ENCODE data around the gene IRF6. TPM values are rescaled to one million over a fixed set of nuclear protein-coding genes. Genes with fewer than 3 reads are reported as not detected.
A peak's percentile ranks its signal among the peaks of the same experiment; 100 is the strongest.

Gene IRF6
- total RNA-seq, 2 donors from 2014 or later, result 30.4 to 32.6 TPM

DNA sequence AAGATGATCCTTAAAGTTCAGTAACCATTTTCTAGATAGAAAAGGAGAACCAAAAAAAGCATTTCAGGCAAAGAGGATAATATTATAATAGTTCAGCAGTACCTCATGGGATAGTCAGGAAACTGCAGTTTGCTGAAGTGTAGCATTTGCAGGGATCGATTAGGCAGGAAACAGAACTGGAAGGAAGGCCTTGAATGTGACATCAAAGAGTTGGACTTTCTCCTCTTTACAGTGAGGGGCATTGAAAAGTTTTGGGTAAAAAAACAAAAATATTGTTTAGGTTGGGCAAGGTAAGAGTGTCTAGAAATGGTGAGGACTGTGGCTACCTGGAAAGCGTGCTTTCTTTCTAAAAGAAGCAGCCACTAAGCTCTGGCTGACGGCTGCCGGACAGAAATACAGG, 8.0 kb upstream of the IRF6 start:
- DNase-seq (ENCODE audit: low spot score), result no peak
- Histone ChIP-seq H3K36me3 (no peaks in the 10 kb centered on the region), H3K27ac (no peak overlapping the region), H3K4me3 (no peak overlapping the region), H3K4me1 (no peaks in the 10 kb centered on the region), H3K9me3 (no peaks in the 10 kb centered on the region), H3K27me3 (no peaks in the 10 kb centered on the region)
- TF ChIP-seq, protein P1, sequence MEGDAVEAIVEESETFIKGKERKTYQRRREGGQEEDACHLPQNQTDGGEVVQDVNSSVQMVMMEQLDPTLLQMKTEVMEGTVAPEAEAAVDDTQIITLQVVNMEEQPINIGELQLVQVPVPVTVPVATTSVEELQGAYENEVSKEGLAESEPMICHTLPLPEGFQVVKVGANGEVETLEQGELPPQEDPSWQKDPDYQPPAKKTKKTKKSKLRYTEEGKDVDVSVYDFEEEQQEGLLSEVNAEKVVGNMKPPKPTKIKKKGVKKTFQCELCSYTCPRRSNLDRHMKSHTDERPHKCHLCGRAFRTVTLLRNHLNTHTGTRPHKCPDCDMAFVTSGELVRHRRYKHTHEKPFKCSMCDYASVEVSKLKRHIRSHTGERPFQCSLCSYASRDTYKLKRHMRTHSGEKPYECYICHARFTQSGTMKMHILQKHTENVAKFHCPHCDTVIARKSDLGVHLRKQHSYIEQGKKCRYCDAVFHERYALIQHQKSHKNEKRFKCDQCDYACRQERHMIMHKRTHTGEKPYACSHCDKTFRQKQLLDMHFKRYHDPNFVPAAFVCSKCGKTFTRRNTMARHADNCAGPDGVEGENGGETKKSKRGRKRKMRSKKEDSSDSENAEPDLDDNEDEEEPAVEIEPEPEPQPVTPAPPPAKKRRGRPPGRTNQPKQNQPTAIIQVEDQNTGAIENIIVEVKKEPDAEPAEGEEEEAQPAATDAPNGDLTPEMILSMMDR (IDR thresholded peaks at IDR 0.05), result no peak

DNA sequence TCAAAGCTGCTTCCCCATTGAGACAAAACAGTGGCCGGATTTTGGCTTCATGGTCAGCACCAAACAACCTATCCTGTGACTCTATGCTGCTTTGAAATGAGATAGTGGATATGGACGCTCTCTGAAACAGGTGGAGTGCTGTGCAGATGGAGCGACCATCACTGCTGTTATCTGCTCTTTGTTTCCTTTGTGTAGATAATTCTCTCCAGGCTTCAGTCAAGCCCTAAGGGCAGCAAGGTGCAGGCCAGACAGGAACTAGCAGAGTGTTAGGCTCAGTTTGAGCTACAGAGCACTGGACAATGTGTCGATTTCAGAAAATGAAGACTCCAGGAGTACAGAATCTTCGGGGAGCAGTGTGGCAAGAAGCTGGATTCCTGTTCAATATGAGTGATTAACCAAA, 4.8 kb upstream of the IRF6 start:
- peaks cover 0 to 18% of the 10 kb centered on the region in 2 donors for H3K4me1 ChIP-seq
- DNase-seq (ENCODE audit: low spot score), result peak; percentile 43
- H3K36me3 ChIP-seq, result no peaks in the 10 kb centered on the region
- no peak overlapping the region for H3K27ac ChIP-seq
- no peaks in the 10 kb centered on the region for H3K27me3 ChIP-seq
- TF ChIP-seq, protein P1 (IDR thresholded peaks at IDR 0.05), result no peak
- no peak overlapping the region for H3K4me3 ChIP-seq
- H3K9me3 ChIP-seq, result no peaks in the 10 kb centered on the region

DNA sequence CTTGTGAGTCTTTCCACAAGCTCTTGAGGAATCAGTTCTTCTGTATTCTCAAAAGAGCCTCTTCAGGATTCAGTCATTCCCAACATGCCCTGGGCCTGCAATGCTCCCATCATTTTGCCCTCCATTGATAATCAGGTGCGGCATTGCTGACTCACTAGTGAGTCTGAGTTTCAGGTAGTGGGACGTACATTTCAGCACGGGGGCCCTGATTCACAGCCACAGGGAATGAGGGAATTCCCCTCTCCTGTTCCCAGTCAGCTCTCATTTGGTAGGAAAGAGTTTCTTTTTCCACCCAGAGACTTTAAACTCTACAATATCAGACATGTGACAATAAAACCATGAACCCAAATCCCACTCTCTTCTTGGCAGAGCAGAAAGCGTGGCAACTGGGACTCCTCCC, 3.7 kb upstream of the IRF6 start:
- no peaks in the 10 kb centered on the region for H3K27me3 ChIP-seq
- H3K27ac ChIP-seq, result no peak overlapping the region
- TF ChIP-seq, protein P1 (IDR thresholded peaks at IDR 0.05), result no peak
- DNase-seq (ENCODE audit: low spot score), result peak; percentile 40
- H3K36me3 ChIP-seq, result no peaks in the 10 kb centered on the region
- H3K4me1 ChIP-seq, result peaks cover 0 to 20% of the 10 kb centered on the region in 2 donors
- H3K4me3 ChIP-seq, result no peak overlapping the region
- no peaks in the 10 kb centered on the region for H3K9me3 ChIP-seq

DNA sequence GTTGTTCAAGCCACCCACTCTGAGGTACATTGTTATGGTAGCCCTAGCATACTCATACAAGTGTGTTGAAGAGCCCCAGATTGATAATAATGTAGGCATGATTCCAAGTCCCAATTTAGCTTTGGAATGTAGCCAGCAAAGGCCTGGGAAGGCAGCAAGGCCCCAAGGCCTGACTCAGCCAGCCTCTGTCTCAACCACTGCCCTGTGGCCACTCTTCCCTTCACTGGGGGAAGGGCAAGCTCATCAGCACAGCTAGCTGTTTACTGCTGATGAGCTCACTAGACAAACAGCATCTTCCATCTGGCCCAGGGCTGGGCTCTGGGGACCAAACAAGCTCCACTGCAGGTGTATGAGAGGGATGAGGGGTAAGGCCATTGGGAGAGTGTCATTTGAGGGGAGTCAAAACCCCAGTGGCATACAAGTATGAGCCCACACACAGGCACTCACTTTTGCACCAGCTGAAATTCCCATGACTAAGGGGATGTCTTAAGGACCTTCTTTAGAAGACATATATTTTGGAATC, 2.2 kb upstream of the IRF6 start:
- Histone ChIP-seq H3K4me3 (no peak overlapping the region), H3K4me1 (peaks cover 0 to 20% of the 10 kb centered on the region in 2 donors), H3K36me3 (no peaks in the 10 kb centered on the region), H3K9me3 (no peaks in the 10 kb centered on the region), H3K27ac (peak overlapping the region; percentile 38 to 76), H3K27me3 (no peaks in the 10 kb centered on the region)
- TF ChIP-seq, protein P1 (IDR thresholded peaks at IDR 0.05), result no peak
- DNase-seq (ENCODE audit: low spot score), result peak; percentile 61

DNA sequence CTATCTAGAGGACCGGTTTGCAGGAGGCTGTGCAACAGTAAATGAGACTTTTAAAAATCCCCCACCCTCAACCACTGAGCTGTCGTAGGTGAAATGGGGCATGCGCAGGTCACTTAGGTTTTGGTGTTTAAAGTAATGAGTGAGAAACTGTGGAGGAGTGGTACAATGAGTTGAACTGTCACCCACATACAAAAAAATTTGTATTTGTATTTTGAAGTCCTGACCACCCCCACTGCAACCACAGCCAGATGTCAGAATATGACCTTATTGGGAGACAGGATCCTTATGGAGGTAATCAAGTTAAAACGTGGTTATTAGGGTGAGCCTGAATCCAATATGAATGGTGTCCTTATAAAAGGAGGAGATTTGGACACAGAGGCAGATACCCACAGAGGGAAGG, 1.6 kb upstream of the IRF6 start:
- TF ChIP-seq, protein P1 (IDR thresholded peaks at IDR 0.05), result no peak
- no peak for DNase-seq (ENCODE audit: low spot score)
- no peaks in the 10 kb centered on the region for H3K27me3 ChIP-seq
- H3K9me3 ChIP-seq, result no peaks in the 10 kb centered on the region
- H3K36me3 ChIP-seq, result no peaks in the 10 kb centered on the region
- peak overlapping the region; percentile 38 to 76 for H3K27ac ChIP-seq
- peaks cover 0 to 23% of the 10 kb centered on the region in 2 donors for H3K4me1 ChIP-seq
- no peak overlapping the region for H3K4me3 ChIP-seq

DNA sequence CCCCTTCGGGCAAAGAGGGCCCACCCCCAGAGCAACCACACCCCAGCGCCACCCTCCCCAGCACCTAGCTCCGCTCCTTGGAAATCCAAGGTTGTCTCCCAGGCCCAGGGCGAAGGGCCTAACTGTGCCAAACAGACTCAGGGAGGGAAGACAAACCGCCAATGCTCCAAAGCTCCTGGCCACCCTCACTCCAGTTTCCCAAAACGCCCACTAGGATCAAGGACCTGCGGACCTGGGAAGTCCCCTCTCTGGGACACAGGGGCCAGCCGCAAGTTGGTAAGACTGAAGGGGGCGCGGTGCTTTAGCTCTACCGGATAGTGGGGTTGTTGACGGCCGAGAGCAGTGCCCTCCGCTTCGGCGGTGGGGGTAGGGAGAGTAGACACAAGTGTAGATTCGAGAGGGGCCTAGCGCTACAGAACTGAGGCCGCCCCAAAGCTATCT, 581 bp downstream of the IRF6 start:
- peak overlapping the region; percentile 54 to 58 for H3K4me3 ChIP-seq
- H3K9me3 ChIP-seq, result no peaks in the 10 kb centered on the region
- no peak for DNase-seq (ENCODE audit: low spot score)
- H3K36me3 ChIP-seq, result no peaks in the 10 kb centered on the region
- TF ChIP-seq, protein P1 (IDR thresholded peaks at IDR 0.05), result no peak
- no peaks in the 10 kb centered on the region for H3K27me3 ChIP-seq
- peaks cover 0 to 38% of the 10 kb centered on the region in 2 donors for H3K4me1 ChIP-seq
- H3K27ac ChIP-seq, result peak overlapping the region; percentile 73 to 88

All from right atrium auricular region (tissue), 2 donors.